ENCODE results near the gene CD6.

CD6 gene

DNA sequence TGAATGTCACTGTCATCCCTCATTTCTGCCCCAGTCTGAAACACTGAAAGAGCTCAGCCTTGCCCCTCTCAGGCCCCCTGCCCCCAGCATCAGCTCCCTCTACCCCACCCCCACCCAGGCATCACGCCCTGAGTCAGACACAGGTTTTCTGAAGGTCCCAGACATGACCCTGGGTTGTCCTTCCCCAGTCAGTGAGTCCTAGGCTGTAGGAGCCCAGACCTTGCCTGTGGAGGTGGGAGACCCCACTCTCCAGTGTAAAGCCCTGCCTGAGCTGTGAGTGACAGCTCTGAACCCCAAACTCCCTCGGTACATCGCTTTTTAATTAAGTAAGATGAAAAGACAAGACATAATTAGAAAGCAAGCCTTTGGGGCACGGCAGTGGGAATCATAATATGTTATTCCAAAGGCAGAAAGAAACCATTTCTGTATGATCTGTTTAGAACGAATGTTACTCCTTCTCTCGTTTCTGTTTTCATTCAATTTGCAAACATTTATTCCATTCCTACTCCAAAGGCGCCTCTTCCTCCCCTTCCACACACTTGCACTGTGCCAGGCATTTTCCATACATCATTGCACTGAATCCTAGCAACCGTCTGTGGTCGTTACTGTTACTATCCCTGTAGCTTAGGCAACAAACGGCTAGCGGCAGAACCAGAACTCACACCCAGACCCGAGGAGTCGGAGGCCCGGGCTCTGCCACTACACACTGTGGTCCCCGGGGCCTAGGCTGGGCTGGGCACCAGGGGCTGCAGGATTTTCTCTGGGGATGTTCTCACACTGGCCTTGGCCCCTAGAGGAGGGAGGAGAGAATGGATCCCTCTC lies 63.4 kb downstream of the CD6 start:
- ChIA-PET CTCF (no interaction called here), POLR2A (no interaction called here)
- TF ChIP-seq LEF1 (IDR thresholded peaks at IDR 0.05; ENCODE audit: borderline replicate concordance) = no peak
- TF ChIP-seq L3MBTL2 (conservative IDR thresholded peaks at IDR 0.05) = no peak
- TF ChIP-seq FOXA1 (IDR thresholded peaks at IDR 0.05) = no peak
- TF ChIP-seq TARDBP (IDR thresholded peaks at IDR 0.05) = no peak
- no peak for TF ChIP-seq SP1 (IDR thresholded peaks at IDR 0.05)
- no peak for TF ChIP-seq CTBP1 (IDR thresholded peaks at IDR 0.05; ENCODE audit: borderline replicate concordance)
- TF ChIP-seq FOXK2 (IDR thresholded peaks at IDR 0.05) = no peak
- no peak for TF ChIP-seq NFRKB (IDR thresholded peaks at IDR 0.05)
- no peak for DNase-seq (ENCODE audit: extremely low spot score)

DNA sequence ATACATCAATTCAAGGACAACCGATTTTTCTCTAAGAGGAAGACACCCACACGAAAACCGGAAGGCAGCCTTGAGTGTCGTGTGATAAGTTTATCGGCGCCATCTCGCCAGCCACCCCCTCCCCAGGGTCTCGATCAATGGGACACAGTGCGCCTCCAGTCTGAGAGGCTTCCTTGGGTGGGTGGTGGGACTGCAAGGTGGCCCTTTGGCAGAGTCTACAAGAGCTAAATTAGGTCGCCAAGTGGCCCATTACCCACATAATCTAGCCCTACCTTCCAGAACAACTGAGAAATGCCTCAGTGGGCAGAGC lies 64.0 kb downstream of the CD6 start:
- DNase-seq (ENCODE audit: extremely low spot score) = no peak
- TF ChIP-seq ELF4 (IDR thresholded peaks at IDR 0.05) (no peak), NFRKB (IDR thresholded peaks at IDR 0.05) (no peak), LEF1 (IDR thresholded peaks at IDR 0.05; ENCODE audit: borderline replicate concordance) (no peak), L3MBTL2 (conservative IDR thresholded peaks at IDR 0.05) (no peak), FOXM1 (IDR thresholded peaks at IDR 0.05; ENCODE audit: borderline replicate concordance) (no peak), TARDBP (IDR thresholded peaks at IDR 0.05) (no peak), CTBP1 (IDR thresholded peaks at IDR 0.05; ENCODE audit: borderline replicate concordance) (no peak), FOXK2 (IDR thresholded peaks at IDR 0.05) (no peak), HDGF (IDR thresholded peaks at IDR 0.05; ENCODE audit: borderline replicate concordance) (no peak), FOXA1 (IDR thresholded peaks at IDR 0.05) (no peak), SUZ12 (IDR thresholded peaks at IDR 0.05) (no peak), ARNT (IDR thresholded peaks at IDR 0.05) (no peak), BHLHE40 (IDR thresholded peaks at IDR 0.05; ENCODE audit: borderline replicate concordance) (no peak), ZNF384 (IDR thresholded peaks at IDR 0.05) (no peak)
- TF ChIP-seq, protein P1, sequence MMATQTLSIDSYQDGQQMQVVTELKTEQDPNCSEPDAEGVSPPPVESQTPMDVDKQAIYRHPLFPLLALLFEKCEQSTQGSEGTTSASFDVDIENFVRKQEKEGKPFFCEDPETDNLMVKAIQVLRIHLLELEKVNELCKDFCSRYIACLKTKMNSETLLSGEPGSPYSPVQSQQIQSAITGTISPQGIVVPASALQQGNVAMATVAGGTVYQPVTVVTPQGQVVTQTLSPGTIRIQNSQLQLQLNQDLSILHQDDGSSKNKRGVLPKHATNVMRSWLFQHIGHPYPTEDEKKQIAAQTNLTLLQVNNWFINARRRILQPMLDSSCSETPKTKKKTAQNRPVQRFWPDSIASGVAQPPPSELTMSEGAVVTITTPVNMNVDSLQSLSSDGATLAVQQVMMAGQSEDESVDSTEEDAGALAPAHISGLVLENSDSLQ (IDR thresholded peaks at IDR 0.05) = no peak
- ChIA-PET POLR2A (no interaction called here), CTCF (no interaction called here)

DNA sequence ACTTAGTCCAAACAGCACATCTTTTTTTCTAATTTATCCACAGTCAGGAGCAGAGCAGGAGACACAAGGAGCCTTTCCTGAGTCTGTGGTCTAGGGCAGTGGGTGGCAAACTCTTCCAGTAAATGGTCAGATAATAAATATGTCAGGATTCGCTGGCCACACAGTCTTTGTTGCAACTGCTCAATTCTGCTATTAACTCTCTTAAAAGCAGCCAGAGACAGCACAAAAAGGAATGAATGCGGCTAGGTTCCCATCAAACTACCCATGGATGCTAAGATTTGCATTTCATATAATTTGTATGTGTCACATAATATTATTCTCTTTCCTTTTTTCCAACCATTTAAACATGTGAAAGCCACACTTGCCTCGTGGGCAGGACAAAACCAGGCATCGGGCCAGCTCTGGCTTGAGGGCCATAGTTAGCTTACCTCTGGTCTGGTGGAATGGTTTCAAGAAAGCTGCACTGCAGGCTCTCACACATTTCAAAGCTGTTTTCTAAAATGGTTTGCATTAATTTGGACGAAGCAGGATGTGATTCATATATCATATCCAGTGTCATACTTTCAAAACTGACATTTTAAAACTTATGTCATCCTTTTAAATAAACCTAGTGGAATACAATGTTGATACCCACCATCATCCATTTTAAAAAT lies 66.1 kb downstream of the CD6 start:
- DNase-seq (ENCODE audit: extremely low spot score) = no peak
- TF ChIP-seq, protein P1 (IDR thresholded peaks at IDR 0.05) = no peak
- TF ChIP-seq SUZ12 (IDR thresholded peaks at IDR 0.05) (no peak), FOXM1 (IDR thresholded peaks at IDR 0.05; ENCODE audit: borderline replicate concordance) (no peak), SP1 (IDR thresholded peaks at IDR 0.05) (no peak), L3MBTL2 (conservative IDR thresholded peaks at IDR 0.05) (no peak), HDGF (IDR thresholded peaks at IDR 0.05; ENCODE audit: borderline replicate concordance) (no peak), FOXK2 (IDR thresholded peaks at IDR 0.05) (no peak), BHLHE40 (IDR thresholded peaks at IDR 0.05; ENCODE audit: borderline replicate concordance) (no peak), LEF1 (IDR thresholded peaks at IDR 0.05; ENCODE audit: borderline replicate concordance) (no peak), NFRKB (IDR thresholded peaks at IDR 0.05) (no peak), CTBP1 (IDR thresholded peaks at IDR 0.05; ENCODE audit: borderline replicate concordance) (no peak), FOXA1 (IDR thresholded peaks at IDR 0.05) (no peak), ELF4 (IDR thresholded peaks at IDR 0.05) (no peak), ARNT (IDR thresholded peaks at IDR 0.05) (no peak), TARDBP (IDR thresholded peaks at IDR 0.05) (no peak)

DNA sequence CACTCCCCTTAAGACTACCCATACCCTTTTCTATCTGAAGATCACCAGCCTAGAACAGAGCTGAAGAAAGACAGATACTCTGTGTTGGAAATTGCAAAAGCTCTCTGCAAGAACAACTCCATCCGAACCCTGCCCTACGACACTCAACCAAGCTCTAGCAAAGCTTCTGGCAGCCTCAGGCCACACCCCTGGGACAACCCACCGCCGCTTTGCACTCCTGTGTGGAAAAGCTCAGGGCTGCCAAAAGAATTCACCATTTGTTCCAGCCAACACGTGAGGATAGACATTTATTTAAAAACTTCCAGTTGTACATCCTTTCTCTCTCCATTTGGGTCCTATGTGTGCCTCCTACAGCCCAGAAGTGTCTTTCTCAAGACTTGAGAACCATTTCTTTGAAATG lies 68.4 kb downstream of the CD6 start:
- CTCF ChIA-PET = no interaction called here
- POLR2A ChIA-PET = no interaction called here
- no peak for TF ChIP-seq FOXK2 (IDR thresholded peaks at IDR 0.05)
- no peak for TF ChIP-seq BHLHE40 (IDR thresholded peaks at IDR 0.05; ENCODE audit: borderline replicate concordance)
- TF ChIP-seq TARDBP (IDR thresholded peaks at IDR 0.05) = no peak
- no peak for TF ChIP-seq NFRKB (IDR thresholded peaks at IDR 0.05)
- no peak for TF ChIP-seq HDGF (IDR thresholded peaks at IDR 0.05; ENCODE audit: borderline replicate concordance)
- TF ChIP-seq CTBP1 (IDR thresholded peaks at IDR 0.05; ENCODE audit: borderline replicate concordance) = no peak
- no peak for TF ChIP-seq ARNT (IDR thresholded peaks at IDR 0.05)
- TF ChIP-seq L3MBTL2 (conservative IDR thresholded peaks at IDR 0.05) = no peak
- TF ChIP-seq LEF1 (IDR thresholded peaks at IDR 0.05; ENCODE audit: borderline replicate concordance) = no peak
- TF ChIP-seq, protein P1 (IDR thresholded peaks at IDR 0.05) = no peak
- TF ChIP-seq FOXM1 (IDR thresholded peaks at IDR 0.05; ENCODE audit: borderline replicate concordance) = no peak
- TF ChIP-seq ELF4 (IDR thresholded peaks at IDR 0.05) = no peak
- no peak for TF ChIP-seq ZNF384 (IDR thresholded peaks at IDR 0.05)
- no peak for TF ChIP-seq FOXA1 (IDR thresholded peaks at IDR 0.05)
- no peak for TF ChIP-seq SP1 (IDR thresholded peaks at IDR 0.05)
- TF ChIP-seq SUZ12 (IDR thresholded peaks at IDR 0.05) = no peak
- DNase-seq (ENCODE audit: extremely low spot score) = no peak

More for the DNA sequence above, 66.1 kb downstream of the CD6 start:
- CTCF ChIA-PET = no interaction called here
- POLR2A ChIA-PET = no interaction called here

DNA sequence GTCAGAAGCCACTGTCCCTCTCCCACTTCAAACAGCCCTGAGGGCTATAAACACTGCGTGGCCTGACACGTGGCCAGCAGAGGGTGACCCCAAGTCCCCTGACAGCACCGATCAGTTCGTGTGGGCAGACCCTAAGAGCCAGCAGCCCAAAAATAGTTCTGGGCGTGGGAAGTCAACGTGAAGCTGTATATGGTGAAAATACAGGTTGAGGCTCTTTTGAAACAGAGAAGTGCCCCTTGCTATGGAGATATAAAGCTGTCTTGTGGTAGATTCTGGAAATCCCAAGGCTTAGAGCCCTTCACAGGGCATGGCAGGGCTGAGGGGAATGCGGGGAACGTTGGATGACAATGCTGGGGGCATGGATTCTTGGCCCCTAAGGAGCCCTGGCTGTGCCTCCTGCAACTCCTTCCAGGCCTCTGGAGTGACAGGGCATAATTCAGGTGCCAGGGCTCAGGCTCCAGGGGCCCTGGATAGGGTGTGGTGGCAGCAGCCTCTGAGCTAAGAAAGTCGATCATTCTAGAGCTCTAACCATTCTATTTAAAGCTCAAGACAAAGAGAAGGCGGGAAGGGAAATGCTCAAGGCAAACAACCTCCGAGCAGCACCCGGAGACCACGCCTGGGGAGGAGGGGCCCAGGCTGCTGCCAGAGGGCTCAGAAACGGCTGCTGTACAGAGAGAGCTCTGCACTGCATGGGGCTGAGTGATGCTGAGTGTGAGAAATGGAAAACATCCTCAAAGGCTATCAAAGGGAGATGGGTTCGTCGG lies 70.5 kb downstream of the CD6 start:
- TF ChIP-seq SUZ12 (IDR thresholded peaks at IDR 0.05) (no peak), LEF1 (IDR thresholded peaks at IDR 0.05; ENCODE audit: borderline replicate concordance) (no peak), ARNT (IDR thresholded peaks at IDR 0.05) (no peak)
- ChIA-PET CTCF (interaction anchor here (0.7 to 0.8 kb wide), 2 partner anchors 96 to 126 kb away, joined by 3 read pairs; no protein-coding TSS in a partner anchor), POLR2A (no interaction called here)
- DNase-seq (ENCODE audit: extremely low spot score) = no peak
